Stimulated activated CD8-positive, alpha-beta memory T cell treated with anti-CD3 and anti-CD28 coated beads, Interleukin-4, amount 100 ng/mL, for 4 hours (primary cell): ENCODE data around the gene SAP30BP.
A peak's percentile ranks its signal among the peaks of the same experiment; 100 is the strongest.

Experiments used
- DNase-seq, 2 donors: peaks; one replicate each; pipeline ENCODE4 v3.0.0-alpha.2; 2020; ENCODE audit warnings: low read depth in 2 of 2, low spot score in 1 of 2

The SAP30BP gene

GRCh38 chr17:75666959-75667790 lies at the start of gene SAP30BP, which contains the start of gene RECQL5:
Gene SAP30BP, plus strand, starts transcription at chr17:75667338. Its CDS starts 35 bp downstream, at chr17:75667373.
Gene RECQL5, minus strand, starts transcription at chr17:75667154. Its CDS starts 597 bp downstream, at chr17:75666557.
- peak; percentile 94 to 96 for DNase-seq

- DNase-seq = no peak
Measured at GRCh38 chr17:75617675-75618074, 49.5 kb upstream of the SAP30BP start.

GRCh38 chr17:75619506-75620431 lies 47.4 kb upstream of the SAP30BP start:
- DNase-seq = no peak

GRCh38 chr17:75621489-75621888 lies 45.6 kb upstream of the SAP30BP start:
- no peak for DNase-seq

GRCh38 chr17:75622076-75622475 lies 45.1 kb upstream of the SAP30BP start:
- no peak for DNase-seq

GRCh38 chr17:75622771-75623273 lies 44.3 kb upstream of the SAP30BP start:
- DNase-seq = no peak

GRCh38 chr17:75623386-75623785 lies 43.8 kb upstream of the SAP30BP start:
- no peak for DNase-seq

GRCh38 chr17:75624021-75624420 lies 43.1 kb upstream of the SAP30BP start:
- no peak for DNase-seq

GRCh38 chr17:75624714-75625345 lies 42.3 kb upstream of the SAP30BP start:
- no peak for DNase-seq

GRCh38 chr17:75625813-75626486 lies 41.2 kb upstream of the SAP30BP start:
- DNase-seq = no peak

- DNase-seq = no peak
Measured at GRCh38 chr17:75626496-75627038, 40.6 kb upstream of the SAP30BP start.

- no peak for DNase-seq
Measured at GRCh38 chr17:75627094-75627493, 40.0 kb upstream of the SAP30BP start.

GRCh38 chr17:75628425-75628824 lies 38.7 kb upstream of the SAP30BP start:
- no peak for DNase-seq

GRCh38 chr17:75629157-75629556 lies 38.0 kb upstream of the SAP30BP start:
- no peak for DNase-seq

- DNase-seq = no peak
Measured at GRCh38 chr17:75630071-75630917, 36.8 kb upstream of the SAP30BP start.

- no peak for DNase-seq
Measured at GRCh38 chr17:75631353-75631752, 35.8 kb upstream of the SAP30BP start.

GRCh38 chr17:75632428-75632827 lies 34.7 kb upstream of the SAP30BP start:
- DNase-seq = no peak

GRCh38 chr17:75632863-75633485 lies 34.2 kb upstream of the SAP30BP start, which contains the start of gene SMIM5:
Gene SMIM5, plus strand, starts transcription at chr17:75633434. Its CDS starts 6,768 bp downstream, at chr17:75640202.
- peak; percentile 57 to 69 for DNase-seq
